GM18907 (cell line): Measurements from ENCODE around the gene SBK3.
A peak's percentile ranks its signal among the peaks of the same experiment; 100 is the strongest.
"Not testable (repeated sequence)": the region's sequence is repeated elsewhere in the genome, so short reads cannot be mapped to it uniquely, and the experiment has no call there.

ENCODE experiments used
- ATAC-seq: cut with Tn5 transposase; IDR thresholded peaks from one replicate; pipeline ENCODE4 v1.9.1; 2021; ENCODE audit warnings: mild to moderate bottlenecking, moderate library complexity; ENCODE audit not compliant: unreplicated experiment

The SBK3 gene

GRCh38 chr19:55545443-55545842 lies at the start of gene SBK3:
SBK3 (minus strand) TSS chr19:55545543; CDS start chr19:55545543, 0 bp downstream.
- ATAC-seq, result no peak

DNA sequence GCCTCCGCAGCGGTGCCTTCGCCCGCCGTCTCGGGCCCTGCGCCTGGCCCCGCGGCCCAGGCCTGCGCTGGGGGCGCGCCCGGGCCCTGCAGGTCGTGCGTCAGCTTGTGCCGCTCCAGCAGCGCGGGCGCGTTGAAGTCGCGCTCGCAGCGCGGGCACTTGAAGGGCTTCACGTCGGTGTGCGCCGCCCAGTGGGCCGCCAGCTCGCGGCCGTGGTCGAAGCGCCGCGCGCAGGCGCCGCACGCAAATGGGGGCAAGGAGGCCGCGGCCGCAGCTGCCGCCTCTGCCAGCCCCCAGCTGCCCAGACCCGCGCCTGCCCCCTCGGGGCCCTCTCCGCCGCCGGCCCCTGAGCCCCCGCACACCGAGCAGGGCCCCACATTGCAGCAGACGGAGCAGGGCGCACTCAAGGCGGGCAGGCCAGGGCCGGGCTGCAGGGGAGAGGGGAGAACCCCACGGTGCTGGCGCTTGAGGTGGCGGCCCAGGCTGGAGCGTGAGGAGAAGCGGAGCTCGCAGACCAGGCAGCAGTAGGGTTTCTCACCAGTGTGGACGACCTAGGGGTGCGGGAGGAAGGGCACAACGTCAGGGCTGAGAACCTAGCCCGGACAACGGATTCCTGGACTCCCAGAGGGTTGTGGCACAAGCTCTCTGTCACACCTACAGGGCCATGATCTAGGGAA lies 47.9 kb upstream of the SBK3 start:
- no peak for ATAC-seq

GRCh38 chr19:55592391-55593090 lies 47.2 kb upstream of the SBK3 start:
- ATAC-seq, result no peak

GRCh38 chr19:55591555-55591954 lies 46.2 kb upstream of the SBK3 start:
- no peak for ATAC-seq

GRCh38 chr19:55590617-55591016 lies 45.3 kb upstream of the SBK3 start:
- ATAC-seq, result no peak

DNA sequence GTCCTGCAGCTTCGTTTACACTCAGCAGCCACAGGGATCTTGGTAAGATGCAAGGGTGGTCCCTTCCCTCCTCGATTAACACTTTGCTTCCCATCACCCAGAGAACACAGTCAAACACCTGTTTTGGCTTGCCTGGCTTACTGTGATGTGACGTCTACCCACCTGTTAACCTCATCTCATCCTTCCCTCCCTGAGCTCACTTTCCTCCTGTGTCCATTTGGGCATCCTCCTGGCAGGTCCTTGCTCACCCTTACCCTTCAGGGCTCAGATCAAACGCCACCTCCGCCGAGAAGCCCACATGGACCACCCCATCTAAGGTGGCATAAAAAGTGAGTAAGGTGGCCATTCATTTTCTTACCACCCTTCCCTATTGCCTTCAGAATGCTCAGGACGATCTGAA lies 44.8 kb upstream of the SBK3 start:
- ATAC-seq, result no peak

GRCh38 chr19:55588738-55589137 lies 43.4 kb upstream of the SBK3 start:
- ATAC-seq, result no peak

DNA sequence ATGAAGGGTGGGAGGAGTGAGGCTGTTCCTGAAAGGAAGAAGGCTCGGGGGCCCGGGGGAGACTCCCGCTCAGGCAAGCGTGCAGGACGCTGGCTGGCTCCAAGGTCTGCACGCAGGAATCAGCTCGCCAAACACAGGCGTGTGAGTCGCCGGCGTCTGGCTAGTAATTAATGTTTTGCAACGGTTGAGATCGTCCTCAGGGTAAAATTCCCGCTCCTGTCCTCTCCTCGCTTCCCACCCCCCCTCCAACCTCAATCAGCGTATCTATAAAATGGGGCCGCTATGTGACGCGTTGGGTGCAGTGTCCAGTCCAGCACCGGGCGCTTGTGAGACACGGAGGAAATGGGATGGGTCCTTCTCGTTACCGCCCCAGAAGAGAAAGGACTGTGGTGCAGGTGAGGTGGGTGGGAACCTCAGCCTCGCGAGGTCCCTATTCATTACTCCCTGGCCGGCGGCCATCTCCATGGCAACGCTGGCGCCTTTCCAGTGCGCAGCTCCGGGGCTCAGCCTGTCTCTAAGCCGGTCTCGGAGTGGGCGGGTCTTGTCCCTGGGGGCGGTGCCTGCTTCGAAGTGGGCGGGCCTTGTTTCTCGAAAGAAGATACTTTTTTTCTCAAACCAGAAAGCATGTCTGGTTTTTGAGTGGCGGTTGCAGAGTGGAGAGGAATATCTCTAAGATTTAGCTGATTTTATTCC lies 41.8 kb upstream of the SBK3 start:
- peak; percentile 91 for ATAC-seq

DNA sequence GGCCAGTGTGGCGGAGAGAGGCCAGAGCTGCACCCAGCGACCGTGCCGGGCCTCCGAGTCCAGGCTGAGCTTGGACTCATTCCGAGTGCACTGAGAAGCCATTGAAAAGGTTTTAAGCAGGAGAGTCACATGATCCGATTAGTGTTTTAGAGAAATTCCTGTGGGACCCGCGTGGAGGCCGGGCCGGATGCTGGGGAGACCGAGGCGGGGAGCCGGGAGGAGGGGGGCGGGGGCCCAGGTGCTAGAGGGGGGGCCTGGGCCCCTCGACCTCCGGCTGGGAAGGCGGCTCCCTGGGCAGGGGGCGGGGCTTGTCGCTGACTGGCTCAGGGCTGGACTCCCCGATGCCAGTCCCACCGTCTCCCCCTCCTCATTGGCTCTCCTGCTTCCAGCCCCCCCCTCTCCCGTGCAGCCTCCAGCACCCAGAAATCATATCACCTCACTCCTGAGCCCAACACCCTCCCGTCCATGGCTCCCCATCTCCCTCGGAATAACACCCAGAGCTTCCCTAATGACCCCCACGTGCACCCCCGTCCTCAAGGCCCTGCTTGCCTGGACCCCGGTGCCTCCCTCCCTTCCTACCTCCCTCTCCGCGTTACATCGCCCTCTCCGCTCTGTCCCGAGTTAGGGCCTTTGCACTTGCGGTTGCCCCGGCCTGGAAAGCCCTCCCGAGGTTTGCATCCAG lies 40.5 kb upstream of the SBK3 start:
- no peak for ATAC-seq

DNA sequence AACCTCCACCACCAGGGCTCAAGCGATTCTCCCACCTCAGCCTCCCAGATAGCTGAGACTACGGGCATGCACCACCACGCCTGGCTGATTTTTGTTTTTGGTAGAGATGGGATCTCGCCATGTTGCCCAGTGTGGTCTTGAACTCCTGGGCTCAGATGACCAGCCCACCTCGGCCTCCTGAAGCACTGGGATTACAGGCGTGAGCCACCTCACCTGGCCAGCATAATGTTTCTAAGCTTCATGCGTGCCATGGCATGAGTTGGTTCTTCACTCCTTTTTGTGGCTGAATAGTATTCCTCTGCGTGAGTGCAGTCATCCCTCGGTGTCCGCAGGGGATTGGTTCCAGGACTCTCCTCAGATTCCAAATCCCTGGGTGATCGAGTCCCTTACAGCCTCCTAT lies 39.5 kb upstream of the SBK3 start:
- ATAC-seq, result no peak

- ATAC-seq, result not testable (repeated sequence)
Observed at GRCh38 chr19:55583897-55584296, 38.6 kb upstream of the SBK3 start.

DNA sequence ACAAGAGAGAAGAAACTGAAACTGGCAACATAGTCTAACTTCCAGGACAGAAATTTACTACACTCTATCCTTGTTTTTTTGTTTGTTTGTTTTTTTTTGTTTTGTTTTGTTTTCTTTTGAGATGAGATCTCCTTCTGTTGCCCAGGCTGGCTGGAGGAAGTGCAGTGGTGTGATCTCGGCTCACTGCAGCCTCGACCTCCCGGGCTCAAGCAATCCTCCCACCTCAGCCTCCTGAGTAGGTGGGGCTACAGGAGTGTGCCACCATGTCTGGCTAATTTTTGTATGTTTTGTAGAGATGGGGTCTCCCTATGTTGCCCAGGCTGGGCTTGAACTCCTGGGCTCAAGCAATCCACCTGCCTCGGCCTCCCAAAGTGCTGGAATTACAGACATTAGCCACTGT lies 36.9 kb upstream of the SBK3 start:
- not testable (repeated sequence) for ATAC-seq

DNA sequence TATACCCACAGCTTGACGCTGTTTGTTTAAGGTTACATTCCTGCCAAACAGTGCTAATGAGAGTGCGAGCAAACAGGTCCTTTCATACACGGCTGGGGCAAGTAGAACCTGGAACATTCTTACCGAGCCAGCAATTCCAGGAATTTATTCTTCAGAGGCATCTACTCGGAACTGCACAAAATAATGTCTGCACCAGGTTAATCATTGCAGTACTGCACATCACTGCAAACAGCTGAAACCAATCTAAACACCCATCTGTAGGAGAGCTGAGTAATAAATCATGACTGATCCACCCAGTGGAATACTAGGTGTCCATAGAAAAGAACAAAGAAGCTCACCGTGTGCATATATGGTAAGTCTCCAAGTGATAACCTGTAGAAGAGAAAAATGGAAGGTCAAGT lies 36.5 kb upstream of the SBK3 start:
- no peak for ATAC-seq

DNA sequence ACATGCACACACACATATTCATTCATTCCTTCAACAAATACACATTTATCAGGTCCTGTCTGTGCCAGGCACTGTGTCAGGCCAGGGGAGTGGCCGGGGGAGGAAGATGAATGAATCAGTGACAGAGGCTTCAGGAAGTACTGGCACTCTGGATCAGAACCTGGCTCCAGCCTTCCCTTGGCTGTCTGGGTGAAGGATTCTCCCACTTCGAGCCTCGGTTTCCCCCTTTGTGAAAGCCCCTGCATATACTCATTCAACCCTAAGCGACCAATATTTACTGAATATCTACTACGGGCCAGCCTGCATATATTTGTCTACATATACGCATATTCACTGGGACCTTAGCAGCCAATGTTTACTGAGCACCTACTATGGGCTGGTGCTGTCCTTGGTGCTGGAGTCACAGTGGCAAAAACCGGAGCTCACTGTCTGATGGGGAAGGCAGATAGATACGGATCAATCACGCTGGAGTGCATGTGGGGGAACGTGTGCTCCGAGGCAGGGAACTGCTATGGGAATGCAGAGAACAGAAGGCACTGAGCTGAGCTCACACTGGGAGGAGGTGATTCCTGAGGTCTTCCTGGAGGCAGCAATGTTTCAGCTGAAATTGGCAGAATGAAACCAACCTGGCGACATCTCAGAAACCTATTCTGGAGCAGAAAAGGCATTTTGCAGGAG lies 35.9 kb upstream of the SBK3 start:
- no peak for ATAC-seq

DNA sequence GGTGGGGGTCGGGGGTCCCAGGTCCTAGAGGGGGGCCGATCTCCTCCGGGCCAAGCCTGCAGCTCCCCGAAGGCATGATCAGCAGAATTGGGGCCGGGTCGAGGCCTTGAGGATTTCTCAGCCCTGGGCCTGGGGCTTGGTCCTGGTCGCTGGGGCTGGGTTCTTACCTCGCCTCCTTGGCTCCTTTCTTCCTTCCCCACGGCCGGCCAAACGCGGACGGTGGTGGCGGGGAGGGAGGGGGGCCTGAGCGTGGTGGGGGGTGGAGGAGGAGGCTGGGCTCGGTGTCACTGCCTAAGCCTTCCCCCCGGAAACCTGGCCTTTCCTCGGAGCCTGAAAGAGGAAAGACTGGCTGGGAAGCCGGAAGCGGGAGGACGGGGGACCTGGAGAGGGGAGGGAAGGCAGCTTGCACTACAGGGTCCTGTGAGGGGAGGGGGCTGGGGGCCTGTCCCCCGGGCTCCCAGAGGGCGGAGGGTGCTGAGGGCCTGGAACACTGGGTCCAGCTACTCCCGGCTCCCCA lies 35.3 kb upstream of the SBK3 start, which contains the start of gene ZNF579:
TSS of gene ZNF579 (minus strand) at position 221 of the 517 bp plus-strand sequence. CDS start 1,209 bp downstream, outside the sequence.
- no peak for ATAC-seq

- ATAC-seq, result no peak
Observed at GRCh38 chr19:55579766-55580621, 34.7 kb upstream of the SBK3 start.

- ATAC-seq, result no peak
Observed at GRCh38 chr19:55578761-55579747, 33.7 kb upstream of the SBK3 start.

DNA sequence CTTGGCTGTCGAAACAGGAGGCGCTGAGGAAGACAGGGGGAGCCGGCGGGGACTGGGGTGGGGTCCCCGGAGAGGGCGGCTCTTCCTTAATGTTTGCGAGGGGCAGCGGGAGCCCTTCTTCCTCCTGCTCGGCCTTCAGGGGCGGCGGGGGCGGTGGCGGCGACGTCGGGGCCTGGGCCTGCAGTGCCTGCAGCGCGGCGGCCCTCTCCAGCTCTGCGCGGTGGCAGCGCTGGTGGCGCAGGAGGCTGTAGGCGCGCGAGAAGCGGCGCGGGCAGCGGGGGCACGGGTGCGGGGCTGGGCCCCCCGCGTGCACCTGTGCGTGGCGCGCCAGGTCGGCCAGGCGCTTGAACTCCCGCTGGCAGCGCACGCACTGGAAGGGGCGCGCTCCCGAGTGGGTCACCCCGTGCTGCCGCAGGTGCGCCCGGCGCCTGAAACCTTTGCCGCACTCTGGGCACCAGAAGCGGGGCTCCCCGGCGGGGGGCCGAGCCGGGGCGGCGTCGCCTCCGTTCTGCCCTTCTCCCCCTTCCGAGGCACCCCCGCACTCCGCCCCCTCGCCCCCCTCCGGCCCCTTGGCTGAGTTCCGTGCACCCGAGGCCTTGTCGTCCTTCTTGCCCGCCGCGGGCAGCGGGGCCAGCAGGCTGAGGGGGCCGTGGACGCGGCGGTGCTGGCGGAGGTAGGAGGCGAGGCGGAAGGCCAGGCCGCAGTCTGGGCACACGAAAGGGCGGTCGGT lies 32.9 kb upstream of the SBK3 start:
- no peak for ATAC-seq
